ENCODE results near the gene CYP4F3.

Gene CYP4F3

DNA sequence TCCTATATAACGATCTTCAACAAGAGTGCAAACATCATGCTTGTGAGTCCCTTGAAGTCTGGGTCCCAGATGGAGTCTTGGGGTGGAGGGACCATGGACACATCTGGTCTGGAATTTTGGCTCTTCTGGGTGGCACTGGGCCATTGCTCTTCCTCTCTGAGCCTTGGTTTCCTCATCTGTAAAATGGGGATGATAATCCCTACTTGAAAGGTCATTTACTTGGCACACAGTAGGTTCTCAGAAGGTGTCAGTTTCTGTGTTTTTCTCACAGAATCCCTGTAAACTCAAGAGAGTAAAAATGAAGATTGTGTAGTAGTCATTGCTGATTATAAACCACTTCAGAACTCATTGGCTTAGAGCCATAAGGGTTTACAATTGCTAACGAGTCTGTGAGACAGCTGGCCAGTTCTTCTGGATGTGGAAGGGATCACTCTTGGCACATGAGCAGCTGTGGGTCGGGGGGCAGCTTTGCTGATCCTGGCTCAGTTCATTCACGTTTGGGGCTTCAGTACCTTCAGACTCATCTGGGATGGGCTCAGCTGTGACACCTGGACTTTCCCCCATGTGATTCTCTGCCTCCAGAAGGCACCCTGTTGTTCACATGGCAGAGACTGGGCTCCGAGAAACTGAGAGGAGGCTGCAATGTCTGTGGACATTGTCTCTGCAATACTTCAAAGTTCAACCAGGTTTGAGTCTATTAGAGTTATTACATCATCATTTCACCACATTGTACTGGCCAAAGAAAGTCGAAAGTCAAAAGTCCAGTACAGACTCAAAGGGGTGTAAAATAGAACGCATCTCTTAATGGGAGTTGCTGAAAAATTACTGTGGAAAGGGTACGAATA lies 40.0 kb downstream of the CYP4F3 start:
- no peaks in the 10 kb centered on the region for H3K79me2 ChIP-seq (ENCODE audit: control insufficient read depth, insufficient read depth, low read length)
- no peaks in the 10 kb centered on the region for H3K36me3 ChIP-seq (ENCODE audit: control insufficient read depth, insufficient read depth, low read length)
- no peaks in the 10 kb centered on the region for H3K4me1 ChIP-seq (ENCODE audit: control insufficient read depth, low read depth, low read length)
- no peak overlapping the region for H3K56ac ChIP-seq (ENCODE audit: low read length)
- H4K8ac ChIP-seq (ENCODE audit: low read depth, low read length) = no peak overlapping the region
- H3K23ac ChIP-seq (ENCODE audit: low read length) = no peak overlapping the region
- no peak overlapping the region for H3K4ac ChIP-seq (ENCODE audit: low read depth, low read length)
- no peaks in the 10 kb centered on the region for H3K79me1 ChIP-seq (ENCODE audit: low read length)
- H3K18ac ChIP-seq (ENCODE audit: low read length) = no peak overlapping the region
- DNase-seq = no peak
- no peak overlapping the region for H2BK15ac ChIP-seq (replicated peaks; ENCODE audit: low read depth)
- H4K5ac ChIP-seq (ENCODE audit: low read length) = no peak overlapping the region
- H3K4me3 ChIP-seq (ENCODE audit: low read length) = no peak overlapping the region
- H2BK120ac ChIP-seq (ENCODE audit: low read depth, low read length) = no peak overlapping the region
- H2BK5ac ChIP-seq (ENCODE audit: low read length) = no peak overlapping the region
- H3K27me3 ChIP-seq (ENCODE audit: insufficient read depth, low read length, poor library complexity) = no peaks in the 10 kb centered on the region
- H3K9ac ChIP-seq (ENCODE audit: low read length) = no peak overlapping the region
- H2AK5ac ChIP-seq (ENCODE audit: low read length) = no peak overlapping the region
- WGBS (ENCODE audit: extremely low coverage, insufficient coverage, low lambda C conversion rate) = no CpG with 5 or more reads among the region's 8 CpGs
- no peak overlapping the region for H3K27ac ChIP-seq (ENCODE audit: low read depth, low read length)
- H3K4me2 ChIP-seq (ENCODE audit: low read length) = no peak overlapping the region

DNA sequence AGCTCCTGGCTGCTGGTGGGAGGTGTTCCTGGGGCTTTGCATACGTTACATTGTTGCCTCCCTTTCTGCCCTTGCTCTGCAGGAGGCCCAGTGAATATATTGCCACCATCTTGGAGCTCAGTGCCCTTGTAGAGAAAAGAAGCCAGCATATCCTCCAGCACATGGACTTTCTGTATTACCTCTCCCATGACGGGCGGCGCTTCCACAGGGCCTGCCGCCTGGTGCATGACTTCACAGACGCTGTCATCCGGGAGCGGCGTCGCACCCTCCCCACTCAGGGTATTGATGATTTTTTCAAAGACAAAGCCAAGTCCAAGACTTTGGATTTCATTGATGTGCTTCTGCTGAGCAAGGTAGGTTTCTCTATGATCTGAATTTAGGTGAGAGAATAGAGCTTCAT lies 42.7 kb downstream of the CYP4F3 start:
- H3K9ac ChIP-seq (ENCODE audit: low read length) = no peak overlapping the region
- no peak overlapping the region for H4K5ac ChIP-seq (ENCODE audit: low read length)
- no peak overlapping the region for H3K4ac ChIP-seq (ENCODE audit: low read depth, low read length)
- H2BK5ac ChIP-seq (ENCODE audit: low read length) = no peak overlapping the region
- H2BK120ac ChIP-seq (ENCODE audit: low read depth, low read length) = no peak overlapping the region
- WGBS (ENCODE audit: extremely low coverage, insufficient coverage, low lambda C conversion rate) = no CpG with 5 or more reads among the region's 10 CpGs
- no peak overlapping the region for H3K4me3 ChIP-seq (ENCODE audit: low read length)
- H2BK15ac ChIP-seq (replicated peaks; ENCODE audit: low read depth) = no peak overlapping the region
- no peaks in the 10 kb centered on the region for H3K79me2 ChIP-seq (ENCODE audit: control insufficient read depth, insufficient read depth, low read length)
- no peak overlapping the region for H2AK5ac ChIP-seq (ENCODE audit: low read length)
- no peaks in the 10 kb centered on the region for H3K27me3 ChIP-seq (ENCODE audit: insufficient read depth, low read length, poor library complexity)
- no peak overlapping the region for H4K8ac ChIP-seq (ENCODE audit: low read depth, low read length)
- H3K4me1 ChIP-seq (ENCODE audit: control insufficient read depth, low read depth, low read length) = no peaks in the 10 kb centered on the region
- no peak for DNase-seq
- H3K23ac ChIP-seq (ENCODE audit: low read length) = no peak overlapping the region
- H3K56ac ChIP-seq (ENCODE audit: low read length) = no peak overlapping the region
- no peaks in the 10 kb centered on the region for H3K36me3 ChIP-seq (ENCODE audit: control insufficient read depth, insufficient read depth, low read length)
- H3K18ac ChIP-seq (ENCODE audit: low read length) = no peak overlapping the region
- no peaks in the 10 kb centered on the region for H3K79me1 ChIP-seq (ENCODE audit: low read length)
- H3K4me2 ChIP-seq (ENCODE audit: low read length) = no peak overlapping the region
- H3K27ac ChIP-seq (ENCODE audit: low read depth, low read length) = no peak overlapping the region

DNA sequence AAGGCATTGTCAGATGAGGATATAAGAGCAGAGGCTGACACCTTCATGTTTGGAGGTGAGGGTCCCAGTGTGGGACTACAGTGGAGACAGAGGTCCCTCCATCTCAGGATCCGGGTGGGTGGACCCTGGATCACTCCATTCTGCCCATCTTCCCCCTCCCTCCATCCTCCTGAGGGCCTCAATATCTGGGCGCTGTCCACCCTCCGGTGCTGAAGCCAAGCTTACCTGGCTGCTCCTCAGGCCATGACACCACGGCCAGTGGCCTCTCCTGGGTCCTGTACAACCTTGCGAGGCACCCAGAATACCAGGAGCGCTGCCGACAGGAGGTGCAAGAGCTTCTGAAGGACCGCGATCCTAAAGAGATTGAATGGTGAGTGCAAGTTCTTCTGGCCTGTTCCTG lies 44.1 kb downstream of the CYP4F3 start:
- H3K4me1 ChIP-seq (ENCODE audit: control insufficient read depth, low read depth, low read length) = no peaks in the 10 kb centered on the region
- no peak overlapping the region for H4K5ac ChIP-seq (ENCODE audit: low read length)
- no peaks in the 10 kb centered on the region for H3K79me2 ChIP-seq (ENCODE audit: control insufficient read depth, insufficient read depth, low read length)
- H3K27ac ChIP-seq (ENCODE audit: low read depth, low read length) = no peak overlapping the region
- no peak overlapping the region for H3K4me3 ChIP-seq (ENCODE audit: low read length)
- DNase-seq = no peak
- no peak overlapping the region for H3K4ac ChIP-seq (ENCODE audit: low read depth, low read length)
- no peak overlapping the region for H3K4me2 ChIP-seq (ENCODE audit: low read length)
- H3K23ac ChIP-seq (ENCODE audit: low read length) = no peak overlapping the region
- no peaks in the 10 kb centered on the region for H3K27me3 ChIP-seq (ENCODE audit: insufficient read depth, low read length, poor library complexity)
- H4K8ac ChIP-seq (ENCODE audit: low read depth, low read length) = no peak overlapping the region
- H2BK120ac ChIP-seq (ENCODE audit: low read depth, low read length) = no peak overlapping the region
- H3K9ac ChIP-seq (ENCODE audit: low read length) = no peak overlapping the region
- no peak overlapping the region for H2AK5ac ChIP-seq (ENCODE audit: low read length)
- no CpG with 5 or more reads among the region's 9 CpGs for WGBS (ENCODE audit: extremely low coverage, insufficient coverage, low lambda C conversion rate)
- H3K18ac ChIP-seq (ENCODE audit: low read length) = no peak overlapping the region
- no peaks in the 10 kb centered on the region for H3K36me3 ChIP-seq (ENCODE audit: control insufficient read depth, insufficient read depth, low read length)
- H3K56ac ChIP-seq (ENCODE audit: low read length) = no peak overlapping the region
- no peak overlapping the region for H2BK15ac ChIP-seq (replicated peaks; ENCODE audit: low read depth)
- H3K79me1 ChIP-seq (ENCODE audit: low read length) = no peaks in the 10 kb centered on the region
- H2BK5ac ChIP-seq (ENCODE audit: low read length) = no peak overlapping the region

DNA sequence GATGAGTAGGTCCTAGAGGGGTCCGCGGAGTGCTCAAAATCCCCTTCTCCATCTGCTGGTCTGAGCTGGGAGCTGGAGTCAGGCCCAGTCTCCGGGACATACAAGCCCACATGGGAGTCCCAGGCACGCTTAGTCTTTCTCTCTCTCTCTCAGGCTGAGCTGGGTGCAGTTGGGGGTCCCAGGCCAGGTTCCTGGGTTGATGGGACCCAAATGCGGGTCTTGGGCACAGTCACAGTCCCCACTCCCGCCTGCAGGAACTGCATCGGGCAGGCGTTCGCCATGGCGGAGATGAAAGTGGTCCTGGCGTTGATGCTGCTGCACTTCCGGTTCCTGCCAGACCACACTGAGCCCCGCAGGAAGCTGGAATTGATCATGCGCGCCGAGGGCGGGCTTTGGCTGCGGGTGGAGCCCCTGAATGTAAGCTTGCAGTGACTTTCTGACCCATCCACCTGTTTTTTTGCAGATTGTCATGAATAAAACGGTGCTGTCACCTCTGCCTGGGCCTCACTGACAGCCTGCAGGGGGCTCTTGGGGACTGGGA lies 56.0 kb downstream of the CYP4F3 start:
- H3K27me3 ChIP-seq (ENCODE audit: insufficient read depth, low read length, poor library complexity) = no peaks in the 10 kb centered on the region
- H3K79me1 ChIP-seq (ENCODE audit: low read length) = no peaks in the 10 kb centered on the region
- H3K79me2 ChIP-seq (ENCODE audit: control insufficient read depth, insufficient read depth, low read length) = no peaks in the 10 kb centered on the region
- no peak for DNase-seq
- no peak overlapping the region for H4K5ac ChIP-seq (ENCODE audit: low read length)
- WGBS (ENCODE audit: extremely low coverage, insufficient coverage, low lambda C conversion rate) = no CpG with 5 or more reads among the region's 19 CpGs
- H2AK5ac ChIP-seq (ENCODE audit: low read length) = no peak overlapping the region
- no peak overlapping the region for H3K9ac ChIP-seq (ENCODE audit: low read length)
- H3K18ac ChIP-seq (ENCODE audit: low read length) = no peak overlapping the region
- H3K4me2 ChIP-seq (ENCODE audit: low read length) = no peak overlapping the region
- no peaks in the 10 kb centered on the region for H3K4me1 ChIP-seq (ENCODE audit: control insufficient read depth, low read depth, low read length)
- H4K8ac ChIP-seq (ENCODE audit: low read depth, low read length) = no peak overlapping the region
- H2BK120ac ChIP-seq (ENCODE audit: low read depth, low read length) = no peak overlapping the region
- no peak overlapping the region for H3K27ac ChIP-seq (ENCODE audit: low read depth, low read length)
- H3K23ac ChIP-seq (ENCODE audit: low read length) = no peak overlapping the region
- no peak overlapping the region for H3K4me3 ChIP-seq (ENCODE audit: low read length)
- H2BK5ac ChIP-seq (ENCODE audit: low read length) = no peak overlapping the region
- H3K4ac ChIP-seq (ENCODE audit: low read depth, low read length) = no peak overlapping the region
- no peak overlapping the region for H3K56ac ChIP-seq (ENCODE audit: low read length)
- no peaks in the 10 kb centered on the region for H3K36me3 ChIP-seq (ENCODE audit: control insufficient read depth, insufficient read depth, low read length)
- no peak overlapping the region for H2BK15ac ChIP-seq (replicated peaks; ENCODE audit: low read depth)

DNA sequence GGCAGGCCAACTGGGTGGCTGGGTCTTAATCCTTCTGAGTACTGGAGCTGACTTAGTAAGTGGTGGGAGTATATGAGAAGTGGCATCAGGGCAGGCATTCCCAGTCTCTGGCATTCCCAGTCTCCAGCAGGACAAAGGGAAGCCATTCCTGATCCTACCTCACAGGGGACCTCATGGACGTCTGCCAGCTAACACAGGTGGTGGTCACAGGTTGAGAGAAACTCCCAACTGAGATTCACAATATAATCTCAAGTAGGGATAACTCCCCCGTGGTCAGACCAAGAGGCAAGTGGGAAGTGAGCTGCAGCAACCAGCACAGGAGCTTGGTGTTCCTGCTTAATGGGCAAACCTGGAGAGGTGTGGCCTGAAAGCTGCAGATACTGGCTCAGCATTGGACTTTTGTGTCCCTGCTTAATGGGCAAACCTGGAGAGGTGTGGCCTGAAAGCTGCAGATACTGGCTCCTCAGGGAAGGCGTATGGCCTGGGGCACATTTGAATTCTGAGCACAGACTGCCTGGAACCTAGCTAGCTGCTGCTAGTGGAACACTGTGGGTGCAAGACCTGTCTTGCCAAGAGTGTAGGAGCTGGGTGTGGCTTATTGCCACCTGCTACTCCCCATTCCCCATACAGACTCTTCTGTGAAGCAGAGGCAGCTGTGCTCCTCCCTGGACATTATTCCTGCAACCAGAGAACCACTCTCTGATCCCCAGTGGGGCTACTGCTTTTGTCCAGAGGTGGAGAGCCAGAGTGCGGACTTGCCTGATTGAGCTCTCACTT lies 61.2 kb downstream of the CYP4F3 start:
- no peak overlapping the region for H3K23ac ChIP-seq (ENCODE audit: low read length)
- no peak overlapping the region for H3K4ac ChIP-seq (ENCODE audit: low read depth, low read length)

More for the DNA sequence above, 61.2 kb downstream of the CYP4F3 start:
- H3K4me1 ChIP-seq (ENCODE audit: control insufficient read depth, low read depth, low read length) = no peaks in the 10 kb centered on the region
- no peaks in the 10 kb centered on the region for H3K79me2 ChIP-seq (ENCODE audit: control insufficient read depth, insufficient read depth, low read length)
- no peak overlapping the region for H3K27ac ChIP-seq (ENCODE audit: low read depth, low read length)
- no peak overlapping the region for H2BK120ac ChIP-seq (ENCODE audit: low read depth, low read length)
- H3K18ac ChIP-seq (ENCODE audit: low read length) = no peak overlapping the region
- no peak overlapping the region for H3K4me3 ChIP-seq (ENCODE audit: low read length)
- H3K4me2 ChIP-seq (ENCODE audit: low read length) = no peak overlapping the region
- no peak overlapping the region for H2AK5ac ChIP-seq (ENCODE audit: low read length)
- no peak overlapping the region for H3K56ac ChIP-seq (ENCODE audit: low read length)
- H3K79me1 ChIP-seq (ENCODE audit: low read length) = no peaks in the 10 kb centered on the region
- no peaks in the 10 kb centered on the region for H3K36me3 ChIP-seq (ENCODE audit: control insufficient read depth, insufficient read depth, low read length)
- no peak overlapping the region for H3K9ac ChIP-seq (ENCODE audit: low read length)
- H3K27me3 ChIP-seq (ENCODE audit: insufficient read depth, low read length, poor library complexity) = no peaks in the 10 kb centered on the region
- no peak overlapping the region for H2BK15ac ChIP-seq (replicated peaks; ENCODE audit: low read depth)
- no peak overlapping the region for H2BK5ac ChIP-seq (ENCODE audit: low read length)
- H4K5ac ChIP-seq (ENCODE audit: low read length) = no peak overlapping the region
- H4K8ac ChIP-seq (ENCODE audit: low read depth, low read length) = no peak overlapping the region
- DNase-seq = no peak
- WGBS (ENCODE audit: extremely low coverage, insufficient coverage, low lambda C conversion rate) = no CpG with 5 or more reads among the region's 4 CpGs

Measured in mesendoderm (in vitro differentiated cells).